Measurements from ENCODE around the gene USP54.

DNA sequence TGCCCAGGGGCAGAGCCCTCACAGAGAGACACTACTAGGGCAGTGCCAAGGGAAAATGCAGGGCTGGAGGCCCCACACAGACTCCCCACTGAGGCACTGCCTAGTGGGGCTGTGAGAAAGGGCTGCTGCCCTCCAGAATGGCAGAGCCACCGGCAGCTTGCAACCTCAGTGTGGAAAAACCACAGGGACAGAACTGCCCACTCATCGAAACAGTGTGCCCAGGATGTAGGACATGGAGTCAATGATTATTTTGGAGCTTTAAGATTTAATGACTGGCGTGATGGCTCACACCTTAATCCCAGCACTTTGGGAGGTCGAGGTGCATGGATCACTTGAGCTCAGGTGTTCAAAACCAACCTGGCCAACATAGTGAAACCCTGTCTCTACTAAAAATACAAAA, 130.2 kb downstream of the USP54 start:
- TF ChIP-seq, protein P1, sequence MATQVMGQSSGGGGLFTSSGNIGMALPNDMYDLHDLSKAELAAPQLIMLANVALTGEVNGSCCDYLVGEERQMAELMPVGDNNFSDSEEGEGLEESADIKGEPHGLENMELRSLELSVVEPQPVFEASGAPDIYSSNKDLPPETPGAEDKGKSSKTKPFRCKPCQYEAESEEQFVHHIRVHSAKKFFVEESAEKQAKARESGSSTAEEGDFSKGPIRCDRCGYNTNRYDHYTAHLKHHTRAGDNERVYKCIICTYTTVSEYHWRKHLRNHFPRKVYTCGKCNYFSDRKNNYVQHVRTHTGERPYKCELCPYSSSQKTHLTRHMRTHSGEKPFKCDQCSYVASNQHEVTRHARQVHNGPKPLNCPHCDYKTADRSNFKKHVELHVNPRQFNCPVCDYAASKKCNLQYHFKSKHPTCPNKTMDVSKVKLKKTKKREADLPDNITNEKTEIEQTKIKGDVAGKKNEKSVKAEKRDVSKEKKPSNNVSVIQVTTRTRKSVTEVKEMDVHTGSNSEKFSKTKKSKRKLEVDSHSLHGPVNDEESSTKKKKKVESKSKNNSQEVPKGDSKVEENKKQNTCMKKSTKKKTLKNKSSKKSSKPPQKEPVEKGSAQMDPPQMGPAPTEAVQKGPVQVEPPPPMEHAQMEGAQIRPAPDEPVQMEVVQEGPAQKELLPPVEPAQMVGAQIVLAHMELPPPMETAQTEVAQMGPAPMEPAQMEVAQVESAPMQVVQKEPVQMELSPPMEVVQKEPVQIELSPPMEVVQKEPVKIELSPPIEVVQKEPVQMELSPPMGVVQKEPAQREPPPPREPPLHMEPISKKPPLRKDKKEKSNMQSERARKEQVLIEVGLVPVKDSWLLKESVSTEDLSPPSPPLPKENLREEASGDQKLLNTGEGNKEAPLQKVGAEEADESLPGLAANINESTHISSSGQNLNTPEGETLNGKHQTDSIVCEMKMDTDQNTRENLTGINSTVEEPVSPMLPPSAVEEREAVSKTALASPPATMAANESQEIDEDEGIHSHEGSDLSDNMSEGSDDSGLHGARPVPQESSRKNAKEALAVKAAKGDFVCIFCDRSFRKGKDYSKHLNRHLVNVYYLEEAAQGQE (IDR thresholded peaks at IDR 0.05; ENCODE audit: insufficient replicate concordance, low read depth) = no peak
- TF ChIP-seq, protein P2, sequence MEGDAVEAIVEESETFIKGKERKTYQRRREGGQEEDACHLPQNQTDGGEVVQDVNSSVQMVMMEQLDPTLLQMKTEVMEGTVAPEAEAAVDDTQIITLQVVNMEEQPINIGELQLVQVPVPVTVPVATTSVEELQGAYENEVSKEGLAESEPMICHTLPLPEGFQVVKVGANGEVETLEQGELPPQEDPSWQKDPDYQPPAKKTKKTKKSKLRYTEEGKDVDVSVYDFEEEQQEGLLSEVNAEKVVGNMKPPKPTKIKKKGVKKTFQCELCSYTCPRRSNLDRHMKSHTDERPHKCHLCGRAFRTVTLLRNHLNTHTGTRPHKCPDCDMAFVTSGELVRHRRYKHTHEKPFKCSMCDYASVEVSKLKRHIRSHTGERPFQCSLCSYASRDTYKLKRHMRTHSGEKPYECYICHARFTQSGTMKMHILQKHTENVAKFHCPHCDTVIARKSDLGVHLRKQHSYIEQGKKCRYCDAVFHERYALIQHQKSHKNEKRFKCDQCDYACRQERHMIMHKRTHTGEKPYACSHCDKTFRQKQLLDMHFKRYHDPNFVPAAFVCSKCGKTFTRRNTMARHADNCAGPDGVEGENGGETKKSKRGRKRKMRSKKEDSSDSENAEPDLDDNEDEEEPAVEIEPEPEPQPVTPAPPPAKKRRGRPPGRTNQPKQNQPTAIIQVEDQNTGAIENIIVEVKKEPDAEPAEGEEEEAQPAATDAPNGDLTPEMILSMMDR (IDR thresholded peaks at IDR 0.05; ENCODE audit: insufficient read depth, low read length) = no peak
- no peak for TF ChIP-seq POLR2AphosphoS5 (IDR thresholded peaks at IDR 0.05; ENCODE audit: low read depth)
